ENCODE data around the gene ZNF662. TPM values are rescaled to one million over a fixed set of nuclear protein-coding genes. Genes with fewer than 3 reads are reported as not detected.

Gene ZNF662
- total RNA-seq, 2 donors from 2014 or later, result 4.0 to 6.5 TPM

DNA sequence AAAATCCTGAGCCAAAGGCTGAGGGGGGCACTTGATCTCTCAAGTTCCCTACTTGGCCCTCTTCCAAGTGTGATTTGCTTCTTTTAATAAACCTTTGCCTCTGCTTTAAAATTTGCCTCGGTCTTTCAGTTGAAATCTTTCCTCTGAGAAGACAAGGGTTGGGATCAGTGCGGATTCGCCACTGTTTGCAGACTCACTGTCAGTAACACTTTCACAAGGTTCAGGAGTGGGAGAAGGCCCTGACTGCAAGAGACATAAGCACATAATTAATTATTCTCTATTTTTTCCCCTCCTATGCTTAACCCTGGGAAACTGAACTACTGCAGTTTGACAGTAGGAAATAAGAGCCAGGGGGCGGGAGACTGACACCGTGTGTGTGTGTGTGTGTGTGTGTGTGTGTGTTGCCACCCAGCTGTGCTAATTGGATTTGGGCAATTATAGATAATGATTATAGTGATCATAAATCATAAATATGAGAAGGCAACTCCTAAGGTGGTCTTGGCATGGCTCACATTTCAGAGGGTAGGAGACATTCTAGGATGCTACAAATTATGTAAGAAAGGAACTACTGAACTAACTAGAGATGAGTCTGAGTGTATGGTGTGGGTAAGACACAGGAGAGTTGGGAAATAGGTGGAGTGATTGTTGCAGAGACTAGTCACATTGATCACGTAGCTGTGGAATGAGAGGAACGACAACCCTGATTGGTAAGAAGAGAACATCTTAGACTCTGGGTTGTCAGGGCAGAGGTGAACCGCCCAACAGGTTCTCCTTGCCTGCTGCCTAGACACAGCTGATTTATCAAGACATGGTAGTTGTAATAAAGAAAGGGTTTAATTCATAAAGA, 5.5 kb upstream of the ZNF662 start:
- TF ChIP-seq POLR2A (IDR thresholded peaks at IDR 0.05) (no peak), CTCF (IDR thresholded peaks at IDR 0.05) (no peak)
- intact Hi-C loops (cut with DNase I), result no loop called here

DNA sequence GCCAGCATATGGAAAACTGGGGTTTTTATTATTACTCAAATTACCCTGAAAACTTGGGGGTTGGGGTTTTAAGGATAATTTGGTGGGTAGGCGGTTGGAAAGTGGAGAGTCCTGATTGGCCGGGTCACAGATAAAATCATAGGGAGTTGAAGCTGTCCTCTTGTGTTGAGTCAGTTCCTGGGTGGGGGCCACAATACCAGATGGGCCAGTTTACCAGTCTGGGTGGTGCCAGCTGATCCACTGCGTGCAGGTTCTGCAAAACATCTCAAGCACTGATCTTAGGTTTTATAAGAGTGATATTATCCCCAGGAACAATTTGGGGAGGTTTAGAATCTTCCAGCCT, 4.9 kb upstream of the ZNF662 start:
- H3K36me3 ChIP-seq (replicated peaks in 1 of 2; ENCODE audit: insufficient read depth in 1 of 2, low read depth in 2 of 2), result no peaks in the 10 kb centered on the region
- H3K4me1 ChIP-seq, result peaks cover 8% of the 10 kb centered on the region
- intact Hi-C loops (cut with DNase I), result no loop called here
- ATAC-seq (no peak), DNase-seq (no peak)
- H3K27me3 ChIP-seq, result no peaks in the 10 kb centered on the region
- H3K4me3 ChIP-seq, result no peak overlapping the region
- 77 to 86% methylated on average over 3 of the region's 3 CpGs for WGBS, 2 donors
- H3K27ac ChIP-seq, result no peak overlapping the region
- TF ChIP-seq POLR2A (IDR thresholded peaks at IDR 0.05), result no peak
- no peaks in the 10 kb centered on the region for H3K9me3 ChIP-seq

More for the DNA sequence above, 5.5 kb upstream of the ZNF662 start:
- H3K27me3 ChIP-seq, result no peaks in the 10 kb centered on the region
- H3K9me3 ChIP-seq, result no peaks in the 10 kb centered on the region
- H3K4me3 ChIP-seq, result no peak overlapping the region
- no peaks in the 10 kb centered on the region for H3K36me3 ChIP-seq (replicated peaks in 1 of 2; ENCODE audit: insufficient read depth in 1 of 2, low read depth in 2 of 2)
- WGBS, 2 donors, result 74 to 82% methylated on average over 8 of the region's 8 CpGs
- DNase-seq (no peak), ATAC-seq (no peak)
- H3K27ac ChIP-seq, result no peak overlapping the region
- H3K4me1 ChIP-seq, result peaks cover 3% of the 10 kb centered on the region

DNA sequence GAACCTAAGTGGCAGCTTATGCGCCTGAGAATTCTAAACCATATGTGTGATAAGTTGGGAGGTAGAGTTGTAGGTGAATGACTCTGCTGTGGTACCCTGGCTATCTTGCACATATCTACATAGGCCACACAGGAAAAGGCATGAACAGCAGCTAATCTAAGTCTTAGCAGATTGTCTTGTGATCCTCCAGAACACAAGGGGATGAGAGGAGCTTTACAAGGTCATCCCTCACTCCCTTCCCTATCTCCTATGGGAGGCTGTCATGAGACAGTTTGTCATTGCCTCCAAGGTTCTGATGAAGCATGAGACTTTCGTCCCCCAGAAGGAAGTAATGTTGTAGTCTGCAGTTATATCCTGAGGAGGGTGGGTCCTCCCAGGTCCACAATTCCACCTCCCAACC, 3.7 kb upstream of the ZNF662 start:
- no peaks in the 10 kb centered on the region for H3K27me3 ChIP-seq
- DNase-seq (no peak), ATAC-seq (no peak)
- H3K27ac ChIP-seq, result no peak overlapping the region
- intact Hi-C loops (cut with DNase I), result no loop called here
- H3K9me3 ChIP-seq, result no peaks in the 10 kb centered on the region
- TF ChIP-seq POLR2A (IDR thresholded peaks at IDR 0.05) (no peak), CTCF (IDR thresholded peaks at IDR 0.05) (no peak)
- no peaks in the 10 kb centered on the region for H3K36me3 ChIP-seq (replicated peaks in 1 of 2; ENCODE audit: insufficient read depth in 1 of 2, low read depth in 2 of 2)
- H3K4me3 ChIP-seq, result no peak overlapping the region
- 46 to 71% methylated on average over 2 of the region's 2 CpGs for WGBS, 2 donors
- H3K4me1 ChIP-seq, result peaks cover 15% of the 10 kb centered on the region

- no peaks in the 10 kb centered on the region for H3K36me3 ChIP-seq (replicated peaks in 1 of 2; ENCODE audit: insufficient read depth in 1 of 2, low read depth in 2 of 2)
- no peaks in the 10 kb centered on the region for H3K27me3 ChIP-seq
- H3K4me1 ChIP-seq, result peaks cover 16% of the 10 kb centered on the region
- TF ChIP-seq POLR2A (IDR thresholded peaks at IDR 0.05) (no peak), CTCF (IDR thresholded peaks at IDR 0.05) (no peak)
- intact Hi-C loops (cut with DNase I), result no loop called here
- H3K27ac ChIP-seq, result no peak overlapping the region
- WGBS, 2 donors, result 40 to 83% methylated on average over 1 of the region's 1 CpG
- no peak for DNase-seq
- no peak overlapping the region for H3K4me3 ChIP-seq
- ATAC-seq, result no peak
- H3K9me3 ChIP-seq, result no peaks in the 10 kb centered on the region
These were observed 1.9 kb upstream of the ZNF662 start for GRCh38 chr3:42904076-42904475.

GRCh38 chr3:42905740-42906069, 237 bp upstream of the ZNF662 start:
- no peak for TF ChIP-seq CTCF (IDR thresholded peaks at IDR 0.05)
- no peak for TF ChIP-seq POLR2A (IDR thresholded peaks at IDR 0.05)
- no peak for DNase-seq
- no peaks in the 10 kb centered on the region for H3K27me3 ChIP-seq
- H3K27ac ChIP-seq, result peak overlapping the region in 3 of 4 donors; percentile 54 to 70 (median 55)
- H3K4me3 ChIP-seq, result peak overlapping the region; percentile 53 to 67
- WGBS, 2 donors, result 7 to 27% methylated on average over 5 to 12 of the region's 12 CpGs
- intact Hi-C loops (cut with DNase I), result no loop called here
- peaks cover 16% of the 10 kb centered on the region for H3K4me1 ChIP-seq
- H3K36me3 ChIP-seq (replicated peaks in 1 of 2; ENCODE audit: insufficient read depth in 1 of 2, low read depth in 2 of 2), result no peaks in the 10 kb centered on the region
- no peak for ATAC-seq
- no peaks in the 10 kb centered on the region for H3K9me3 ChIP-seq
